A549 (cell line): ENCODE data around the gene TJP1. TPM values are rescaled to one million over a fixed set of nuclear protein-coding genes. Genes with fewer than 3 reads are reported as not detected.

Source experiments
- ATAC-seq, 2 experiments: fragments of 200-7000 bp in 1 of 2; fragments of >200 bp in 1 of 2; cut with Nextera tagmentation in 1 of 2; cut with Tn5 transposase in 1 of 2; 3 replicates each; pipeline versions ENCODE4 v1.8.0 to v1.9.1; 2018 to 2020; ENCODE audit warnings: mild to moderate bottlenecking in 1 of 2, moderate library complexity in 1 of 2
- CTCF ChIA-PET: fragments of 300-600 bp; sonication (Branson Sonifier 250); formaldehyde crosslinking; extraction: SDS; loops from one replicate; lab custom pipeline; 2021; ENCODE audit warnings: antibody characterized with exemption, inconsistent platforms; lab: Yijun Ruan, JAX
- POLR2A ChIA-PET: fragments of 350-600 bp; formaldehyde crosslinking; extraction: SDS; loops from one replicate; lab custom pipeline; 2021; ENCODE audit warnings: antibody characterized with exemption, inconsistent platforms; lab: Yijun Ruan, JAX
- DNase-seq, 2 experiments: peaks; one replicate each; pipeline versions ENCODE4 v3.0.0 to v3.0.0-alpha.2; 2011 to 2016; ENCODE audit warnings: low read depth in 1 of 2, low spot score in 1 of 2
- FAIRE-seq: peaks from 2 replicates; lab custom pipeline; 2011; peaks lifted over from hg19 to GRCh38; lab: Jason Lieb, UNC
- H3K27ac ChIP-seq, 2 experiments: fragments of >200 bp; sonication (Bioruptor Twin); formaldehyde crosslinking; 3 replicates each; pipeline ENCODE4 v1.5.1; 2016 to 2017
- H3K4me1 ChIP-seq: fragments of >200 bp; sonication (Bioruptor Twin); formaldehyde crosslinking; 3 replicates; pipeline ENCODE4 v1.6.1; 2016
- H3K4me2 ChIP-seq: fragments of >200 bp; sonication (Bioruptor Twin); formaldehyde crosslinking; 3 replicates; pipeline ENCODE4 v1.6.1; 2016
- H3K4me3 ChIP-seq: fragments of >200 bp; sonication (Bioruptor Twin); formaldehyde crosslinking; 3 replicates; pipeline ENCODE4 v1.5.1; 2016
- H3K9me3 ChIP-seq: fragments of >200 bp; sonication (Bioruptor Twin); formaldehyde crosslinking; 3 replicates; pipeline ENCODE4 v1.6.1; 2016
- BCL3 ChIP-seq: fragments of >200 bp; sonication (Bioruptor Twin); formaldehyde crosslinking; IDR thresholded peaks from 3 replicates; pipeline ENCODE4 v1.6.1; 2016
- EHF ChIP-seq: fragments of 250-450 bp; sonication (Bioruptor Pico); IDR thresholded peaks from 2 replicates; pipeline ENCODE4 v1.5.0; 2020; ENCODE audit warnings: mild to moderate bottlenecking
- ESRRA ChIP-seq: fragments of 150-350 bp; IDR thresholded peaks from 2 replicates; pipeline ENCODE4 v1.6.1; 2014; ENCODE audit warnings: mild to moderate bottlenecking, low read length, borderline replicate concordance
- HOXB5 ChIP-seq: fragments of 250-450 bp; sonication (Bioruptor Pico); IDR thresholded peaks from 2 replicates; pipeline ENCODE4 v1.5.0; 2020; ENCODE audit warnings: mild to moderate bottlenecking, moderate library complexity
- JUN ChIP-seq, 2 experiments: fragments of >200 bp; sonication (Bioruptor Twin); formaldehyde crosslinking; IDR thresholded peaks; 2 replicates in 1 of 2; 3 replicates in 1 of 2; pipeline ENCODE4 v1.6.1; 2016 to 2017
- JUNB ChIP-seq: fragments of >200 bp; sonication (Bioruptor Twin); formaldehyde crosslinking; IDR thresholded peaks from 2 replicates; pipeline ENCODE4 v1.6.1; 2016
- MAFK ChIP-seq: fragments of 450-650 bp; IDR thresholded peaks from 2 replicates; pipeline ENCODE4 v1.6.1; 2014; ENCODE audit not compliant: partially characterized antibody
- MYC ChIP-seq: IDR thresholded peaks from 2 replicates; pipeline ENCODE4 v1.6.1; 2012; ENCODE audit warnings: mild to moderate bottlenecking, inconsistent platforms, low read length, improper control_type of control experiment, borderline replicate concordance
- POLR2A ChIP-seq: IDR thresholded peaks from 2 replicates; pipeline ENCODE4 v1.6.1; 2012; ENCODE audit warnings: mild to moderate bottlenecking, low read length
- POLR2AphosphoS2 ChIP-seq: conservative IDR thresholded peaks from 2 replicates; pipeline ENCODE4 v1.6.1; 2012; ENCODE audit warnings: low read length, improper control_type of control experiment, inconsistent platforms
- RNF2 ChIP-seq: fragments of 200-600 bp; sonication (generic); IDR thresholded peaks from 2 replicates; pipeline ENCODE4 v1.6.1; 2016; ENCODE audit warnings: low read depth, mild to moderate bottlenecking, antibody characterized with exemption, moderate library complexity, borderline replicate concordance
- SMC3 ChIP-seq: fragments of >200 bp; sonication (Bioruptor Twin); formaldehyde crosslinking; IDR thresholded peaks from 3 replicates; pipeline ENCODE4 v1.6.1; 2018; ENCODE audit warnings: inconsistent platforms
- USF2 ChIP-seq: fragments of 450-650 bp; IDR thresholded peaks from 2 replicates; pipeline ENCODE4 v1.6.1; 2014; ENCODE audit warnings: antibody characterized with exemption
- WGBS: methylation state at CpG from one replicate; pipeline ENCODE4 v1.1.6; 2017; ENCODE audit errors: missing lambda C conversion rate; 5-methylcytosine and 5-hydroxymethylcytosine counted together
- polyA plus RNA-seq, 4 experiments: library from polyadenylated mRNA; depleted of rRNA in 3 of 4; stranded (reverse); fragments of >200 nt; fragmentation: RNase III in 1 of 4; extraction: RNeasy Plus Mini Kit Qiagen cat#74134 plus additional on column Dnase treatment in 1 of 4; gene quantifications; 2 replicates in 3 of 4; 3 replicates in 1 of 4; pipeline ENCODE4 v1.2.3, GENCODE V29; 2011 to 2017
- TF ChIP-seq, protein P1 (sequence below): IDR thresholded peaks from 2 replicates; pipeline ENCODE4 v1.6.1; 2012

TJP1 gene
- polyA plus RNA-seq, 2 of the 4 experiments (the other 2 are of a cell fraction), result 55.0 to 179 TPM

GRCh38 chr15:29686445-29687203, 135.6 kb downstream of the TJP1 start:
- H3K4me1 ChIP-seq, result peaks cover 40% of the 10 kb centered on the region
- H3K27ac ChIP-seq, result peak overlapping the region in 1 of 2 experiments; percentile 64; a peak in 3 of 6 replicates
- ChIA-PET POLR2A (interaction anchor here (0.8 to 1.3 kb wide), 2 partner anchors 9 to 15 kb away, joined by 3 to 4 read pairs; no protein-coding TSS in a partner anchor), CTCF (interaction anchor here (0.8 to 3.7 kb wide), 9 partner anchors 10 to 388 kb away, joined by 3 to 25 read pairs (median 4); no protein-coding TSS in a partner anchor)
- TF ChIP-seq MAFK, result peak; percentile 87
- TF ChIP-seq EHF (CRISPR knock-in tag), result no peak
- WGBS, result 72% methylated on average over 8 of the region's 8 CpGs
- H3K9me3 ChIP-seq, result no peaks in the 10 kb centered on the region
- peak; percentile 56 for FAIRE-seq
- ATAC-seq, result peak; percentile 4 to 6; a peak in 2 of 6 replicates
- no peak overlapping the region for H3K4me3 ChIP-seq
- peak in 1 of 2 experiments; percentile 42 for DNase-seq
- H3K4me2 ChIP-seq, result no peak overlapping the region

DNA sequence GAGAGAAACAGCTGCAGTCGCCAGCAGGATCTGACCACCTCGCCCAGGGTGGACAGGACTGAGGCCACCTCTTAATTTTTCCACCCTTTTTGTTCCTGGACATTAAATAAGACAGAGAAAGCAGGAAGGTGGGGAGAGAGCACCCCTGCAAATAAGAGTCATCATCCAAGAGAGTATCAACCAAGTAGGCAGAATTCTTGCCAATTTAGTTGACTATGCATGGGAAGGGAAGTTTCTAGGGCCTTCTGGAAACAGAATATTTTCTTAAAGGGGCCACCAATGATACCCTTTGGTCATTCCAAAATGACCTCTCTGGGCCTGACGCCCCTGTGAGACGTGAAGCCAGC, 136.2 kb downstream of the TJP1 start:
- ChIA-PET CTCF (interaction anchor here (1.0 to 3.7 kb wide), 9 partner anchors 9 to 72 kb away, joined by 3 to 25 read pairs (median 4); no protein-coding TSS in a partner anchor), POLR2A (interaction anchor here (1.3 kb wide), 1 partner anchor 15 kb away, joined by 4 read pairs; no protein-coding TSS in a partner anchor)
- WGBS, result 93% methylated on average over 4 of the region's 4 CpGs
- TF ChIP-seq JUNB (no peak), ESRRA (no peak), USF2 (no peak)
- TF ChIP-seq, protein P1, sequence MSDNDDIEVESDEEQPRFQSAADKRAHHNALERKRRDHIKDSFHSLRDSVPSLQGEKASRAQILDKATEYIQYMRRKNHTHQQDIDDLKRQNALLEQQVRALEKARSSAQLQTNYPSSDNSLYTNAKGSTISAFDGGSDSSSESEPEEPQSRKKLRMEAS, result no peak; the same call in 1 of the 2 replicates
- Histone ChIP-seq H3K4me1 (peaks cover 37% of the 10 kb centered on the region), H3K27ac (peak overlapping the region in 1 of 2 experiments; percentile 45; a peak in 1 of 6 replicates), H3K9me3 (no peaks in the 10 kb centered on the region), H3K4me2 (no peak overlapping the region), H3K4me3 (no peak overlapping the region)
- FAIRE-seq, result no peak
- no peak for DNase-seq
- no peak for ATAC-seq

DNA sequence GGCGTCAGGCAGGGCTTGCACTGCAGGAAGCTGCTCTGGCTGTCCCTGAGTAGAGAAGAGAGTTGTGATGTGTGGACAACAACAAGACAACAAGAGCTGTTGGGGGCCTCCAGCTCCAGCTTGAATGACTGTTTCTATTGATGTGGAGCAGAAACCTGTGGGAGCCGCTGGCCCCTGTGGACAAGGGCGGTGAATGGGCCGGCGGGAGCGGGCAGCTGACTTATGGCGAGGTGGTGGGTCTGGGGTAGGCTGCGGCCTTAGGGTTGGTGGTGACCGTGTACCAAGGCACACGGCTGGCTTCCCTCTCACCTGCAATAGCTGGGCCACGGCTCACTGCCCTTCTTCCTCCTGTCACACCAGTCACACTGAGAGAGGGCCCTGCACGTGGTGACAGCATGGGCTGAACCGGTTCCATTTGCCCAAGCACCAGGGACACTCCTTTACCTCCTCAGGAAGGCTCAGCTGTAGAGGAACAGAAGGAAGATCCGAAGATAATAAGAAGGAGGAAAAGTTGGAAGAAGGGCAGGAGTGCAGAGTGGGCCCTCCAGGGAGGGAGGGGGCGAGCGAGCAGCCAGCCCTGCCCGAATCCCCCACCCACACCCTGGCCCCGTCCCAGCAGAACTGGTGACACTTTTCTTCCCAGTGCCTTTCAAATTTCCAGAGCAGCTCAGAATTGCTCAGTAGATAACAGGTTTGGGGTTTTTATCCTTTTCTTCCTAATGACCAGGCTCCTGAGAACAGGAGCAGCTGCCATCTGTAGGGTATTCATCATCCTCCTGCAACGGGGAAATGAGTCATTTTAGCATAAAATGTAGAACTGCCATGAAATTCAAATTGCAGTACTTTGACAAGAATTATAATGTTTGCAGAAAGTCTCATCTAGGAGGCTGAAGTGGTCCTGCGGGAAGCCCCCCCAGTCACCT, 136.9 kb downstream of the TJP1 start:
- ChIA-PET CTCF (interaction anchor here (0.6 to 3.7 kb wide), 11 partner anchors 9 to 96 kb away, joined by 3 to 25 read pairs (median 3); no protein-coding TSS in a partner anchor), POLR2A (interaction anchor here (0.7 to 1.3 kb wide), 2 partner anchors 11 to 14 kb away, joined by 3 to 4 read pairs; no protein-coding TSS in a partner anchor)
- Histone ChIP-seq H3K4me3 (no peak overlapping the region), H3K4me1 (peaks cover 30% of the 10 kb centered on the region), H3K9me3 (no peaks in the 10 kb centered on the region), H3K4me2 (no peak overlapping the region), H3K27ac (peak overlapping the region in 1 of 2 experiments; percentile 45; a peak in 3 of 6 replicates)
- WGBS, result 87% methylated on average over 20 of the region's 20 CpGs
- FAIRE-seq, result no peak
- ATAC-seq, result no peak
- DNase-seq, result no peak
- TF ChIP-seq SMC3 (no peak), BCL3 (no peak), HOXB5 (CRISPR knock-in tag) (no peak), POLR2AphosphoS2 (no peak), MYC (no peak), POLR2A (peak; percentile 5; the same call in 1 of the 2 replicates), EHF (CRISPR knock-in tag) (no peak), JUN (IDR thresholded peaks at IDR 0.05) (peak in 1 of 2 experiments; percentile 38; a peak in 2 of 5 replicates), RNF2 (no peak)
- TF ChIP-seq, protein P1, result peak; percentile 41
